Thyroid gland (tissue), 4 donors: ENCODE results near the gene NFATC2.

ENCODE experiments used
- POLR2A ChIP-seq, 2 donors: fragments of 450-650 bp; IDR thresholded peaks; one replicate each; pipeline ENCODE4 v1.6.1; 2017; ENCODE audit warnings: antibody characterized with exemption in 2 of 2, mild to moderate bottlenecking in 2 of 2, moderate library complexity in 1 of 2
- TF ChIP-seq, protein P1 (sequence below), 6 experiments: fragments of 200-600 bp in 3 of 6; fragments of 450-650 bp in 3 of 6; sonication (generic) in 3 of 6; IDR thresholded peaks; one replicate each; pipeline ENCODE4 v1.5.1; 2016 to 2019; ENCODE audit warnings: antibody characterized with exemption in 6 of 6, mild to moderate bottlenecking in 2 of 6, inconsistent platforms in 1 of 6, moderate library complexity in 1 of 6

DNA sequence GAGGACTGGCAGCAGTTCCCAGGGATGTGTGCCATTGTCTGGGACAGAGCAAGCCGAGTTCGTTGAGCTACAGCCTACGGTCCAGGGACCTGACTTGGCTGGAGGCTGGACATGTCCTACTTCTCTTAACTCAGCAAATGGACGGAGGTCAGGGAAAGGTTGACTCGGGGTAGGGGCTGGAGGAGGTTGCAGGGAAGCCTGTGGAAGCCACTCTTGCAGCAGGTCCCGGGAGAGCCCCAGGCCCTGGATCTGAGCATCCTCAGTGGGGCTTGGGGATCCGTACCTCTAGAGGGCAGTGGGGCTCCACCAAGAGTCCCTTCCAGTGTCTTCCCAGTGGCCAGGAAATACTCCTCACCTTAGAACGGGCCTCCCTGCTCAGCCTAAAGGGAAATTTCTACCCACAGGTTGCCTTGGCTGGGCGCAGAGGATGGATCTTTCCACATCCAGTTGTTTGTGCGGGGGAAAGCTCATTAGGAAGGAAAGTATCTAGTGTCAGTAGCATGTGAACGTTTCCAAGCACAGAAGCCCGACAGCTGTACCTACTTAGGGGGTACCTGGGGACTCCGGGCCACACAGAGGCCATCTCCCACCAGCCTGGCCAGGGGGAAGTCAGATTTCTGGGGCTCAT, 170.2 kb downstream of the NFATC2 start:
- TF ChIP-seq POLR2A (IDR thresholded peaks at IDR 0.05): no peak
- TF ChIP-seq, protein P1, sequence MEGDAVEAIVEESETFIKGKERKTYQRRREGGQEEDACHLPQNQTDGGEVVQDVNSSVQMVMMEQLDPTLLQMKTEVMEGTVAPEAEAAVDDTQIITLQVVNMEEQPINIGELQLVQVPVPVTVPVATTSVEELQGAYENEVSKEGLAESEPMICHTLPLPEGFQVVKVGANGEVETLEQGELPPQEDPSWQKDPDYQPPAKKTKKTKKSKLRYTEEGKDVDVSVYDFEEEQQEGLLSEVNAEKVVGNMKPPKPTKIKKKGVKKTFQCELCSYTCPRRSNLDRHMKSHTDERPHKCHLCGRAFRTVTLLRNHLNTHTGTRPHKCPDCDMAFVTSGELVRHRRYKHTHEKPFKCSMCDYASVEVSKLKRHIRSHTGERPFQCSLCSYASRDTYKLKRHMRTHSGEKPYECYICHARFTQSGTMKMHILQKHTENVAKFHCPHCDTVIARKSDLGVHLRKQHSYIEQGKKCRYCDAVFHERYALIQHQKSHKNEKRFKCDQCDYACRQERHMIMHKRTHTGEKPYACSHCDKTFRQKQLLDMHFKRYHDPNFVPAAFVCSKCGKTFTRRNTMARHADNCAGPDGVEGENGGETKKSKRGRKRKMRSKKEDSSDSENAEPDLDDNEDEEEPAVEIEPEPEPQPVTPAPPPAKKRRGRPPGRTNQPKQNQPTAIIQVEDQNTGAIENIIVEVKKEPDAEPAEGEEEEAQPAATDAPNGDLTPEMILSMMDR (IDR thresholded peaks at IDR 0.05): peak; percentile 42 to 93 (median 86)
